Measurements from ENCODE around the gene PTPN1.

GRCh38 chr20:50578061-50578777 is 68.0 kb downstream of the PTPN1 start:
- TF ChIP-seq RFX5 (IDR thresholded peaks at IDR 0.05; ENCODE audit: low read length) (no peak), MEF2A (IDR thresholded peaks at IDR 0.05; ENCODE audit: borderline replicate concordance, low read depth) (no peak), TEAD4 (IDR thresholded peaks at IDR 0.05; ENCODE audit: borderline replicate concordance, insufficient read depth) (no peak), CTCF (IDR thresholded peaks at IDR 0.05) (no peak), SIN3A (IDR thresholded peaks at IDR 0.05; ENCODE audit: borderline replicate concordance, low read depth, low read length) (no peak), RAD21 (IDR thresholded peaks at IDR 0.05; ENCODE audit: low read length) (no peak), USF1 (IDR thresholded peaks at IDR 0.05; ENCODE audit: borderline replicate concordance, low read depth) (no peak), POLR2AphosphoS5 (IDR thresholded peaks at IDR 0.05; ENCODE audit: low read depth, low read length) (no peak), GABPA (IDR thresholded peaks at IDR 0.05; ENCODE audit: low read depth) (no peak), TAF1 (IDR thresholded peaks at IDR 0.05; ENCODE audit: borderline replicate concordance, low read depth, low read length) (no peak)
